IMR-90 (cell line): ENCODE results near the gene TGM4. TPM values are rescaled to one million over a fixed set of nuclear protein-coding genes. Genes with fewer than 3 reads are reported as not detected.
A peak's percentile ranks its signal among the peaks of the same experiment; 100 is the strongest.
"Not testable (repeated sequence)": the region's sequence is repeated elsewhere in the genome, so short reads cannot be mapped to it uniquely, and the experiment has no call there.

Source experiments
- ATAC-seq: fragments of 200-7000 bp; cut with Tn5 transposase; 2 replicates; pipeline ENCODE4 v1.9.1; 2020; ENCODE audit warnings: low read depth, mild to moderate bottlenecking, moderate library complexity
- BruUV-seq: library from RNA; stranded (reverse); fragments of 400-500 nt; replicated peaks from 2 replicates; lab custom pipeline; 2021; lab: Mats Ljungman, UMichigan
- CTCF ChIA-PET: fragments of 300-600 bp; formaldehyde crosslinking; extraction: SDS; loops from one replicate; lab custom pipeline; 2021; ENCODE audit warnings: antibody characterized with exemption; lab: Yijun Ruan, JAX
- POLR2A ChIA-PET: fragments of 300-600 bp; sonication (Branson Sonifier 250); formaldehyde crosslinking; loops from one replicate; lab custom pipeline; 2022; ENCODE audit warnings: antibody characterized with exemption; ENCODE audit not compliant: unreplicated experiment; lab: Charles Lee
- DNase-seq: peaks from one replicate; pipeline ENCODE4 v3.0.0; 2013
- H2AFZ ChIP-seq: replicated peaks from 2 replicates; pipeline ENCODE3; 2013; ENCODE audit warnings: low read length, mild to moderate bottlenecking; ENCODE audit not compliant: poor library complexity
- H2AK5ac ChIP-seq: 2 replicates; pipeline ENCODE4 v1.6.1; 2013; ENCODE audit warnings: low read depth, low read length, inconsistent platforms
- H2AK9ac ChIP-seq: replicated peaks from 2 replicates; pipeline ENCODE3; 2013; ENCODE audit warnings: mild to moderate bottlenecking, low read depth, low read length, moderate library complexity; ENCODE audit not compliant: poor library complexity
- H2BK120ac ChIP-seq: 2 replicates; pipeline ENCODE4 v1.6.1; 2013; ENCODE audit warnings: low read depth, low read length, inconsistent platforms
- H2BK15ac ChIP-seq: 3 replicates; pipeline ENCODE4 v1.6.1; 2013; ENCODE audit warnings: low read depth, low read length, inconsistent platforms
- H2BK20ac ChIP-seq: 2 replicates; pipeline ENCODE4 v1.6.1; 2013; ENCODE audit warnings: low read depth, mild to moderate bottlenecking, inconsistent platforms, low read length, moderate library complexity
- H2BK5ac ChIP-seq: 2 replicates; pipeline ENCODE4 v1.6.1; 2013; ENCODE audit warnings: mild to moderate bottlenecking, low read depth, low read length, inconsistent platforms; ENCODE audit not compliant: poor library complexity, severe bottlenecking
- H3K14ac ChIP-seq: replicated peaks from 2 replicates; pipeline ENCODE4 v1.6.1; 2013; ENCODE audit warnings: low read depth, low read length, inconsistent platforms
- H3K18ac ChIP-seq: 2 replicates; pipeline ENCODE4 v1.6.1; 2013; ENCODE audit warnings: low read depth, low read length, control low read depth
- H3K23ac ChIP-seq: 2 replicates; pipeline ENCODE4 v1.6.1; 2013; ENCODE audit warnings: low read depth, low read length, inconsistent platforms
- H3K27ac ChIP-seq: 2 replicates; pipeline ENCODE4 v1.5.1; 2013; ENCODE audit warnings: mild to moderate bottlenecking, control low read depth, low read length; ENCODE audit not compliant: insufficient read depth
- H3K27me3 ChIP-seq: 2 replicates; pipeline ENCODE4 v1.6.1; 2013; ENCODE audit warnings: low read length; ENCODE audit not compliant: control insufficient read depth, insufficient read depth
- H3K36me3 ChIP-seq: 2 replicates; pipeline ENCODE4 v1.6.1; 2013; ENCODE audit warnings: low read length, mixed read lengths; ENCODE audit not compliant: control insufficient read depth, insufficient read depth
- H3K4ac ChIP-seq: 2 replicates; pipeline ENCODE4 v1.6.1; 2013; ENCODE audit warnings: low read depth, low read length, inconsistent platforms
- H3K4me1 ChIP-seq: 2 replicates; pipeline ENCODE4 v1.6.1; 2013; ENCODE audit warnings: low read length, mixed read lengths; ENCODE audit not compliant: control insufficient read depth, insufficient read depth
- H3K4me2 ChIP-seq: 2 replicates; pipeline ENCODE4 v1.6.1; 2013; ENCODE audit warnings: low read depth, mild to moderate bottlenecking, control low read depth, low read length, moderate library complexity
- H3K4me3 ChIP-seq: 2 replicates; pipeline ENCODE4 v1.5.1; 2013; ENCODE audit warnings: low read depth, mild to moderate bottlenecking, control low read depth, low read length, moderate library complexity; ENCODE audit not compliant: insufficient read depth
- H3K56ac ChIP-seq: 2 replicates; pipeline ENCODE4 v1.6.1; 2013; ENCODE audit warnings: low read length, inconsistent platforms; ENCODE audit not compliant: insufficient read depth; ENCODE audit errors: extremely low read depth
- H3K79me1 ChIP-seq, 2 experiments: 2 replicates each; pipeline ENCODE4 v1.6.1; 2013; ENCODE audit warnings: low read length in 2 of 2, inconsistent platforms in 1 of 2, low read depth in 1 of 2
- H3K9ac ChIP-seq: 2 replicates; pipeline ENCODE4 v1.6.1; 2013; ENCODE audit warnings: low read depth, low read length, control low read depth
- H3K9me1 ChIP-seq: 2 replicates; pipeline ENCODE4 v1.6.1; 2013; ENCODE audit warnings: low read length, inconsistent platforms; ENCODE audit not compliant: insufficient read depth
- H3K9me3 ChIP-seq: 2 replicates; pipeline ENCODE4 v1.6.1; 2013; ENCODE audit warnings: low read length; ENCODE audit not compliant: control insufficient read depth, insufficient read depth
- H4K20me1 ChIP-seq: 2 replicates; pipeline ENCODE4 v1.6.1; 2013; ENCODE audit warnings: low read length, inconsistent platforms; ENCODE audit not compliant: insufficient read depth
- H4K5ac ChIP-seq: 2 replicates; pipeline ENCODE4 v1.6.1; 2013; ENCODE audit warnings: mild to moderate bottlenecking, low read depth, low read length, control low read depth
- H4K8ac ChIP-seq, 2 experiments: 2 replicates each; pipeline ENCODE4 v1.6.1; 2013; ENCODE audit warnings: low read depth in 2 of 2, low read length in 2 of 2, control low read depth in 1 of 2, inconsistent platforms in 1 of 2
- H4K91ac ChIP-seq: 2 replicates; pipeline ENCODE4 v1.6.1; 2013; ENCODE audit warnings: low read depth, low read length, inconsistent platforms; ENCODE audit not compliant: insufficient read depth
- BHLHE40 ChIP-seq: fragments of 150-350 bp; IDR thresholded peaks from 2 replicates; pipeline ENCODE4 v1.6.1; 2016; ENCODE audit warnings: mild to moderate bottlenecking, low read depth, low read length
- CEBPB ChIP-seq: IDR thresholded peaks from 2 replicates; pipeline ENCODE4 v1.6.1; 2012; ENCODE audit warnings: low read depth, low read length, improper control_type of control experiment
- ELK1 ChIP-seq: fragments of 150-350 bp; IDR thresholded peaks from 2 replicates; pipeline ENCODE4 v1.6.1; 2016; ENCODE audit warnings: low read depth, mild to moderate bottlenecking, low read length, moderate library complexity, borderline replicate concordance
- MXI1 ChIP-seq: IDR thresholded peaks from 2 replicates; pipeline ENCODE4 v1.6.1; 2012; ENCODE audit warnings: low read depth, mild to moderate bottlenecking, low read length, moderate library complexity, borderline replicate concordance
- NFE2L2 ChIP-seq: fragments of 150-350 bp; IDR thresholded peaks from 2 replicates; pipeline ENCODE4 v1.6.1; 2016; ENCODE audit warnings: low read depth, mild to moderate bottlenecking, low read length
- RAD21 ChIP-seq: IDR thresholded peaks from 2 replicates; pipeline ENCODE4 v1.6.1; 2012; ENCODE audit warnings: low read length, improper control_type of control experiment
- RFX5 ChIP-seq: IDR thresholded peaks from 2 replicates; pipeline ENCODE4 v1.8.0; 2012; ENCODE audit warnings: low read depth, mild to moderate bottlenecking, low read length, moderate library complexity
- WGBS, 2 experiments: methylation state at CpG; one replicate each; pipeline versions ENCODE4 v1.1.5 to v1.1.7; 2013; ENCODE audit warnings: missing lambda C conversion rate in 2 of 2; ENCODE audit not compliant: insufficient read length in 1 of 2; ENCODE audit errors: extremely low coverage in 2 of 2; 5-methylcytosine and 5-hydroxymethylcytosine counted together
- dilution Hi-C: fragments of 300-500 bp; cut with HindIII; formaldehyde crosslinking; loops from one replicate; pipeline ENCODE4 v1.14.3; 2018; ENCODE audit warnings: low sequenced_read_pairs; ENCODE audit not compliant: unreplicated experiment
- in situ Hi-C: fragments of 300-500 bp; cut with MboI; formaldehyde crosslinking; loops from 3 replicates; pipeline ENCODE4 v1.14.3; 2019; ENCODE audit warnings: low sequenced_read_pairs, inconsistent platforms, mixed read lengths
- intact Hi-C: fragments of 100-400 bp; cut with micrococcal nuclease; formaldehyde crosslinking; loops from 2 replicates; pipeline ENCODE4 v1.10.0; 2022
- polyA plus RNA-seq, 3 experiments: library from polyadenylated mRNA; depleted of rRNA; stranded (reverse); fragments of >200 nt; gene quantifications; 2 replicates each; pipeline ENCODE4 v1.2.3, GENCODE V29; 2012; ENCODE audit warnings: low replicate concordance in 1 of 3
- total RNA-seq: library from RNA; depleted of rRNA; stranded (reverse); fragments of >200 nt; gene quantifications from 2 replicates; pipeline ENCODE4 v1.2.3, GENCODE V29; 2012

The TGM4 gene
- total and polyA plus RNA-seq, 2 of the 4 experiments (the other 2 are of a cell fraction): under 0.01 to 0.10 TPM

- no peak overlapping the region for H3K18ac ChIP-seq
- no peaks in the 10 kb centered on the region for H3K9me3 ChIP-seq
- no peak overlapping the region for H3K9ac ChIP-seq
- ChIA-PET CTCF (no interaction called here), POLR2A (no interaction called here)
- no peak overlapping the region for H2BK20ac ChIP-seq
- no peak overlapping the region for H3K14ac ChIP-seq
- H2BK5ac ChIP-seq: no peak overlapping the region
- peak; percentile 70 for ATAC-seq
- BruUV-seq: no TSS peak
- H3K4me2 ChIP-seq: no peak overlapping the region
- H3K23ac ChIP-seq: no peak overlapping the region
- no peak overlapping the region for H3K27ac ChIP-seq
- no peak overlapping the region for H4K5ac ChIP-seq
- H3K4me1 ChIP-seq: peaks cover 3% of the 10 kb centered on the region; the same call in 1 of the 2 replicates
- H3K4me3 ChIP-seq: no peak overlapping the region
- peak; percentile 24 for DNase-seq
- intact Hi-C loops (no loop called here), in situ Hi-C loops (no loop called here), dilution Hi-C loops (no loop called here)
- no peak overlapping the region for H2BK15ac ChIP-seq
- no peak overlapping the region for H2BK120ac ChIP-seq
- H4K20me1 ChIP-seq: peaks cover 12% of the 10 kb centered on the region
- H2AK9ac ChIP-seq: no peak overlapping the region
- H4K8ac ChIP-seq: no peak overlapping the region
- H4K91ac ChIP-seq: no peak overlapping the region
- no peak overlapping the region for H2AK5ac ChIP-seq
- no peak overlapping the region for H2AFZ ChIP-seq
- H3K36me3 ChIP-seq: peaks cover 4% of the 10 kb centered on the region; the same call in 1 of the 2 replicates
- H3K9me1 ChIP-seq: peaks cover 20% of the 10 kb centered on the region; the same call in 1 of the 2 replicates
- peaks cover 24 to 43% of the 10 kb centered on the region in 2 experiments for H3K79me1 ChIP-seq
- TF ChIP-seq RFX5: no peak
- no peak for TF ChIP-seq BHLHE40
- TF ChIP-seq NFE2L2: no peak
- TF ChIP-seq RAD21: no peak
- TF ChIP-seq ELK1: no peak
- no peak for TF ChIP-seq CEBPB
- no peak for TF ChIP-seq MXI1
- 83% methylated on average over 1 of the region's 3 CpGs; no CpG with 5 or more reads in 1 of the 2 experiments for WGBS, 2 experiments
- H3K56ac ChIP-seq: no peak overlapping the region
- H3K27me3 ChIP-seq: no peaks in the 10 kb centered on the region
- no peak overlapping the region for H3K4ac ChIP-seq
These were observed 73.8 kb downstream of the TGM4 start for GRCh38 chr3:44948239-44948638.

- BruUV-seq, H4K8ac ChIP-seq, H2BK5ac ChIP-seq, H2BK20ac ChIP-seq, H4K91ac ChIP-seq, dilution Hi-C loops, H3K4me2 ChIP-seq, H3K27ac ChIP-seq, intact Hi-C loops, H2AK5ac ChIP-seq, POLR2A ChIA-PET, H2AFZ ChIP-seq, H3K18ac ChIP-seq, H3K9me3 ChIP-seq, H3K9ac ChIP-seq, H2AK9ac ChIP-seq, H3K56ac ChIP-seq, ATAC-seq, H3K36me3 ChIP-seq, in situ Hi-C loops, H2BK120ac ChIP-seq, H2BK15ac ChIP-seq, DNase-seq, H4K5ac ChIP-seq, H3K4ac ChIP-seq, H3K4me3 ChIP-seq, H3K23ac ChIP-seq, H3K27me3 ChIP-seq, CTCF ChIA-PET, H3K14ac ChIP-seq, H3K4me1 ChIP-seq: not testable (repeated sequence)
- WGBS, 2 experiments: 86% methylated on average over 1 of the region's 4 CpGs; no CpG with 5 or more reads in 1 of the 2 experiments
- Histone ChIP-seq H4K20me1 (peaks cover 18% of the 10 kb centered on the region), H3K9me1 (peaks cover 28% of the 10 kb centered on the region; the same call in 1 of the 2 replicates), H3K79me1 (peaks cover 24 to 58% of the 10 kb centered on the region in 2 experiments)
These were observed 75.4 kb downstream of the TGM4 start for GRCh38 chr3:44949770-44950169.
